ENCODE measurements around the gene TRPV2.

Gene TRPV2

DNA sequence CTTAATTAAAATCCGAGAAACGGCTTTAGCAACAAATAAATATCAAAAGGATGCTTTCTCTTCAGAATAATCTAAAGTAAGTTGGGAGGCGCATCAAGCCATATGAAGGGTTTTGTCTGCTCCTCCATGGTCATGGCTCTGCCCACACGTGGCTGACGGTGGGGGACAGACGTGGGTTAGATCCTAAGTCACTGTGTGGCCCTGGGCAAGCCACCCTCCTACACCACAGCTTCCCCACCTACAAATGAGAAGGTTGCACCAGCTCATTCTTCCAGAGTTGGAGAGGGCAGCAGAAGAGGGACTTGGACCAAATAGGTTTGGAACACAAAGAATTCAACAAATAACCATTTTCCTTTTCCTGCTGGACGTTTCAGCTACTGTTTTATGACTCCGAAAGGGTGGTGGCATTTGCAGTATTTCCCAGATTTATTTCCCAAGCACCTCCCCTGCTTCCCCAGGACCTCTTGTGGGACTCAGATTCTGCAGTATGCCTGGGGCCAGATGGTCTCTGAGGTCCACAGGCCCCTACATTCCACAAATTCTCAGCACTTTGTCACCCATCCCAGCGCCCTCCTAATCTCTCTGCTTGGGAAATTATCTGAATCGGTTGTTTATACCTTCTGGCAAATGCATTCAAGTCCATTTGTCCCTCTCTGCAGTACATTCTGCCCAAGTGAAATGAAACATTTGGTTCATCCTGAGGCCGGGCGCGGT lies 58.8 kb downstream of the TRPV2 start:
- no peak for DNase-seq (ENCODE audit: low read depth)

DNA sequence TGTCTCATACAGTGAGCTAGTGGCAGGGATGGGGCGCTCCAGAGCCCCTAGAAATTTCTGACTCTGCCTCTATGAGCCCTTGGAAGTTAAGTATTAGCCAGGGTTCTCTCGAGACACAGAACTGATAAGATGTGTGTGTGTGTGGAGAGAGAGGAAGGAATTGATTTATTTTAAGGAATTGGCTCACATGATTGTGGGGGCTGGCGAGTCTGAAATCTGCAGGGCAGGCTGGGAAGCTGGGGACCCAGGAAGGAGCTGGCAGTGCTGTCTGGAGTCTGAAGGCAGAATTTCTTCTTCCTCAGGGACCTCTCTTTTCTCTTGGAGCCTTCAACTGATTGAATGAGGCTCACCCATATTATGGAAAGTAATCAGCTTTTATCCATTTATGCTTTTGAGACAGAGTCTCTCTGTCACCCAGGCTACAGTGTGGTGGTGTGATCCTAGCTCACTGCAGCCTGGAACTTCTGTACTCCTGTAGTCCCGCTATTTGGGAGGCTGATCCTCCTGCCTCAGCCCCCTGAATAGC lies 59.9 kb downstream of the TRPV2 start:
- DNase-seq (ENCODE audit: low read depth) = no peak

DNA sequence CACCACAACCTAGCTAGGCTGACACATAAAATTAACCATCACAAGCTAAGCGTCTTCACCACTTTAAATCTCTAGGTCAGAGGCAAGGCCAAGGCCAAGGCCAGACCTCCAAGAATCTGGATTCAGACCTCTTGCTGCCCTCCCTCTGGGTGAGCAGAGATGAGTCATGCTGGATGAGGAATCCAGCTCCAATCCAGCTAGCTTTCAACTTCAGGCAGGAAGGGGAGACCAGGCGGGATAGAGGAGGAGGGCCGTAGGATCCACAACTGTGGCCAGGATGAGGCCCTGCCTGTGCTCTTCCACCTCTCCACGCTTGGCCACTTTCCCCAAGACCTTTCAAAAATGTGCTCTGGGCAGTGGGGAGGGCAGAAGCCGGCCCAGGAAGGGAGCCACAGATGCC lies 61.9 kb downstream of the TRPV2 start:
- no peak for DNase-seq (ENCODE audit: low read depth)

DNA sequence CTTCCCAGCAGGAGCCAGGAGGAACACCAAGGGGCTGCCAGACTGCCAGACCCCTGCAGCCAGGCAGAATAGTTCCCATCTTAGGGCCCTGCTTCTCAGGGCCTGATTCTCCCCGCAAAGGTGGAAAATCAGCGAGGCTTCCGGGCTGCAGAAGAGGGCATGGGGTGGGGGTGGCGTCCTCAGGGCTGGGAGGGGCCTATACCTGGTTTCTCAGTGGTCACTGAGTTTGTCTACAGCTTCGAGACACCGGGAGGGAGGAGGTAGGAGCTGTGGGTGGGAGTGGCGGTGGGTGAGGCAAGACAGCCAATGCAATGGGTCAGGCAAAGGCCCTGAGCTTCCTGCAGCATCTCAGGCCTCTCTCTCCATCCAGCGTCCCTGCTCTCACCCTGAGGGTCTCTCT lies 62.3 kb downstream of the TRPV2 start:
- no peak for DNase-seq (ENCODE audit: low read depth)

DNA sequence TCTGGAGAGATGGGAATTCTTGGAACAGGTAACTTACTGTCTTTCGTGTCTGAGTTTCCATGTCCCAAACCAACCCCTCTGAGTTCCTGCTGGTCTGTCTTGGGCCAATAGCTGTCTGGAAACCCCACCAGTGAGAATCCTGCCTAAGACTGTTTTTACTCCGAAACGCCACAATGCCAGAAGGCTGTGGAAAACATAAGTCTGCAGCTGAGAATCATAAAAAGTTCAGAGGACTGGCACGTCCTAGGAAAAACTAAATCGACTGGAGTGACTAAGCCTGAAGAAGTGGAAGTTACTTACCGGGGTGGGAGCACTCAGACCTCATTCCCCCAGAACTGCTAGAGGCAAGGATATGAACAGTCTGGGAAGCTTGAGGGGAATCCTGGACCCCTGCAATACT lies 63.3 kb downstream of the TRPV2 start:
- no peak for DNase-seq (ENCODE audit: low read depth)

DNA sequence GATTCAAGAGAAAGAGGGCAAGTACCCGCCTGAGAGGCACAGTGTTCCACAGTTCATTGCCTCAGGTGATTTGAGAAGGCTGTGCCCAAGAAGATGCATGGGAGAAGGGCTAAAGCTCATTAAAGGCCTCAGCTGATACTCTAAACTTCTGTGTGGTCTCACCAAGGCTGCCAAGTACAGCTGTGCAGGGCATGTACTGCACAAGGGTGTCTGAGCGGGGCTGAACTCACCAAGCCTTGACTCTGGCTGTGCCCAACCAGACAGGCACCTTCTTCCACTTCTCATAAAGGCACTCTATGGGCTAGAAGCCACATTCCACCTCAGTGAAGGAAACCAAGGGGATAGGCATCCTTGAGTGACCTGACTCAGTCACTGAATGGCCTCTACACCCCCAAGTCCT lies 63.9 kb downstream of the TRPV2 start:
- DNase-seq (ENCODE audit: low read depth) = no peak

DNA sequence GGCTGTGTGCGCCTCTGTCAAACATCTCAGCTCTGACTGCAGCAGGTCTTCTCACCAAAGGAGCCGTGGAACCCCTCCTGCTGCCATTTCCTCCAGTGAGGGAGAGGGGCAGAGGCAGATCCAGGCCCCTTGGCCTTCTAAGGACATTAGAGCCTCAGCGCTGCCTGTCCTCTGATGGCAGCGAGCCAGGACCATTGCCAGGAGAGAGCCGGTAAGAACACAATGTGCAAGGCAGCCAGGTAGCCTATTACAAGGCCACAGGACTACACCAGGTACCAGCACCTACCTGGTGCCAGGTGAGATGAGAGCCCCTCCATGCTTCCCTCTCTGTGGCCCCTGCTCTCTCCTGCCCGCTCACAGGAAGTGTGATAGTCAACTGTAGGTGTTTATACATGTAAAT lies 65.6 kb downstream of the TRPV2 start:
- DNase-seq (ENCODE audit: low read depth) = no peak

DNA sequence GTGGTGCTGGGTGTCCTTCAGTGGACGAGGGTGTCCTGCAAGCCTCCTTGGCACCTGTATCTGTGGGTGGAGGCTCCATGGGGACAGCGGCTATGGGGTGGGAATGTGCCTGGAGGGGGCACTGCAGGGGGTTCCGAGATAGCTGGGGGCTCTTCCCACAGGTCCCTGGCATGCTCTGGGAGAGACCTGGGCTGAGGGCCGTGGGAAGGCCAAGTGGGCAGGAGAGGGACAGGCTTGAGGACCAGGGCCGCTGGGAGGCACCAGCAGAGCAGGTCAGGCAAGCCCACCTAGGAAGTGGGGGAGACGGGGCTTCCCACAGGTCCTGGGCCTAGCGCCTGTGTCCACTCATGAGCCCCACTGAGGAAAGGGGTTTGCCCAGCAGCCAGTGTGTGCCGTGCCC lies 66.9 kb downstream of the TRPV2 start:
- no peak for DNase-seq (ENCODE audit: low read depth)

DNA sequence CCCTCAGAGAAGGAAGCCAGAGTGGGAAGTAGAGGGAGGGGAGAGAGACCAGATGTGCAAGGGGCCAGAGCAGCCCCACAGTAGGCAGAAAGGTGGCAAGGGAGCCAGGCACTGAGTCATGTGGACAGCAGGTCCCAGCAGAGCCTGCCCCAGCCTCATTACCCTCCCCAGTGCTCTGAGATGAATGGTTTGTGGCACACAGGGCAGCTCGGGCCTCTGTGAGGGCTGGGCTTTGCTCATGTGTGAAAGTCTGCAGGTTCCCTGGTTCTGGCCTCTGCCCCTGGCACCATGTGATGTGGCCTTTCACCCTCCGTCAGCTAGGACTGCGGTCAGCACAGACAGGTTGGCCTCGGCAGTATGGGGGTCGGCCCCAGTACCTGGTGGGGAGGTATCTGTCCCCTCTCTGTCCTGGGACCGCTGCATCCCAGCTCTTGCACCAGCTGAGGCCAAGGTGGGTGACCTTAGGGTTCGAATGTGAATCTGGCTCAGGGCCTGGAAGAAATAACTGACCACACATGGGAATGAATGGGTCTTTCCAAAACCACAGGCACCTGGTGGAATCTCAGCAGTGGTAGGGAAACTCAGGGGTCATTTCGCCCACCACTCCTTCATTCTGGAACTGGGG lies 67.8 kb downstream of the TRPV2 start:
- no peak for DNase-seq (ENCODE audit: low read depth)

DNA sequence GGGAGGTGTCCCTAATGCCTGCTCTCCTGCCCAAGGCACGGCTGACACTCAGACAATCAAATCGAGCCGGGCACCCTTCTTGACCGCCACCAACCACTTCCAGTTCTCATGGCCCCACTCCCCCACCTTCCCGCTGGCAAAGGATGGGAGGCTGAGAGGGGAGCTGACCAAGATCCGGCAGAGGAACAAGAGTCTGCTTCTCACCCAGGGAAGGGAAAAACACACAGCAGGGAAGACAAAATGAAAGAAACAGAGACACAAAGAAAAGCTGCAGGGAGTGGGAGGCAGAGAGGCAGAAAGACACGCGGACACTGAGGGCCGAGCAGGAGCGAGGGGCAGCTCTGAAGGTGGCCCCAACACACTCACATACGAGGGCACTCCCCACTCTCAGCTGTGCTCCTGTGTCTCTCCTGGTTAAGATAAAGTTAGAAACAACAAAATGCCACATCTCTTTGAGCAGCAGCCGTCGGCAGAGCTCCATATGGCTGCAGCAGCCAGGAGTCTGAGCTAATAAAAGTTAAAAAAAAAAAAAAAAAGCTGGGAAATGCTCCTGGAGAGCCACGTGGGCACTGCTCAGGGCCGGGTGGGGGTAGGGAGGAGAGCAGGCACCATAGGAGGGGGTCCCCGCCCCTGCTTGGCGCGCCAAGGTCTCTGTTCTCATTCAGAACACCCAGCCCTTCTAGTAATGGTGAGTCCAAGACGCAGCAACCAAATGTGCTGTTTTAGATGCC lies 69.2 kb downstream of the TRPV2 start:
- DNase-seq (ENCODE audit: low read depth) = no peak

Data from stimulated activated CD8-positive, alpha-beta memory T cell treated with anti-CD3 and anti-CD28 coated beads, Interleukin-12 subunit alpha, Interleukin-12 subunit beta, amount 100 ng/mL, for 4 hours (primary cell).